ENCODE data around the gene LRRC17.
"Not testable (repeated sequence)": the region's sequence is repeated elsewhere in the genome, so short reads cannot be mapped to it uniquely, and the experiment has no call there.

DNA sequence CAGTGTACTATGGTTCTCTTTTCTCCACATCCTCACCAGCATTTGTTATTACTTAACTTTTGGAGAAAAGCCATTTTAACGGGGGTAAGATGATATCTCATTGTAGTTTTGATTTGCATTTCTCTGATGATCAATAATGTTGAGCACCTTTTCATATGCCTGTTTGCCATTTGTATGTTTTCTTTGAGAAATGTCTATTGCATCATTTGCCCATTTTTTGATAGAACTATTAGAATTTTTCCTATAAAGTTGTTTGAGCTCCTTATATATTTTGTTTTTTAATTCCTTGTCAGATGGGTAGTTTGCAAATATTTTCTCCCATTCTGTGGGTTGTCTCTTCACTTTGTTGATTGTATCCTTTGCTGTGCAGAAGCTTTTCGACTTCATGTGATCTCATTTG lies 10.7 kb upstream of the LRRC17 start:
- not testable (repeated sequence) for TF ChIP-seq EZH2phosphoT487 (IDR thresholded peaks at IDR 0.05; ENCODE audit: insufficient read depth, low read depth); EZH2 (IDR thresholded peaks at IDR 0.05; ENCODE audit: insufficient read depth, poor library complexity, severe bottlenecking)

All from GM23248 (cell line).